Medulla oblongata (tissue), 1 donor: ENCODE measurements around the gene ST6GALNAC6.

Source experiments
- DNase-seq: peaks from one replicate; pipeline ENCODE4 v3.0.0-alpha.2; 2015; ENCODE audit errors: extremely low spot score

Gene ST6GALNAC6, protein sequence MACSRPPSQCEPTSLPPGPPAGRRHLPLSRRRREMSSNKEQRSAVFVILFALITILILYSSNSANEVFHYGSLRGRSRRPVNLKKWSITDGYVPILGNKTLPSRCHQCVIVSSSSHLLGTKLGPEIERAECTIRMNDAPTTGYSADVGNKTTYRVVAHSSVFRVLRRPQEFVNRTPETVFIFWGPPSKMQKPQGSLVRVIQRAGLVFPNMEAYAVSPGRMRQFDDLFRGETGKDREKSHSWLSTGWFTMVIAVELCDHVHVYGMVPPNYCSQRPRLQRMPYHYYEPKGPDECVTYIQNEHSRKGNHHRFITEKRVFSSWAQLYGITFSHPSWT

DNA sequence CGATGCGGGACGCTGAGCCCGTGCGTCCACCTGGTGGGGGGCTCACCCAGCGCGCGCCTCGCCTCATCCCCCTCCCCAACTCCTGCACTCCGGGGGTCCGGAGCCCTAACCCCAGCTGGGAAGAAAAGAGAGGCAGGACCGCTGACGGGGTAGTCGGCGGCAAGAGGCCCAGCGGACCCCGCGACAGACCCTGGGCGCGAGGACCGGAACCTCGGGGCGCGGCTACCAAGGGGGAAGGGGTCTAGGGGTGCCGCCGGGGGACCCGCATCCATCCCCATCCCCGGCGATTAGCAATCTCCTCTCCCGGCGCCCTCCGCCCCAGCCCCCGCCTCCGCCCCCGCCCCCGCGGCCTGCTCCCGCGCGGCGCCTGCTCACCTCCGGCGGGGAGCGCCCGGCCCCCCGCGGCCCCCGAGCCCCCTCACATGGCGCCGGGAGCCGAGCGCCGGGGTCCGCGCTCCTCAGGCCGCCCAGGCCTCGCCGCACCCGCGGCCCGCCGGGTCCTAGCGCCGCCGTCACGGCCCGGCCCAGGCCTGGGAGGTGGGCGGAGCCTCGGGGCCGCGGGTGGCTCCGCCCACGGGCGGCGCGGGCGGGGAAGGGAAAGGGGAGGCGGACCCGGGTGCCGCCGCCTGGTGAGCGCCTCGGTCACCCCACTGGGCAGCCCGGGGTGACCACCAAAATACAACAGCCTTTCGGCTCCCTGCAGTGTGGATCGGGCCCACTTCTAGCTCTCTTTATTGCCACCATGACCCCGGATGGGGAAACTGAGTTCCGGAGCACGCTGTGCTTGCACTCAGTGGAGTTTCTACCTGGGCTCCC lies at the start of gene ST6GALNAC6:
TSS of gene ST6GALNAC6 (minus strand) at position 476 of the 816 bp plus-strand sequence. CDS start 1,622 bp downstream, outside the sequence.
- DNase-seq: peak; percentile 90

- DNase-seq: no peak
Observed at GRCh38 chr9:127947841-127948710, 48.7 kb upstream of the ST6GALNAC6 start.

DNA sequence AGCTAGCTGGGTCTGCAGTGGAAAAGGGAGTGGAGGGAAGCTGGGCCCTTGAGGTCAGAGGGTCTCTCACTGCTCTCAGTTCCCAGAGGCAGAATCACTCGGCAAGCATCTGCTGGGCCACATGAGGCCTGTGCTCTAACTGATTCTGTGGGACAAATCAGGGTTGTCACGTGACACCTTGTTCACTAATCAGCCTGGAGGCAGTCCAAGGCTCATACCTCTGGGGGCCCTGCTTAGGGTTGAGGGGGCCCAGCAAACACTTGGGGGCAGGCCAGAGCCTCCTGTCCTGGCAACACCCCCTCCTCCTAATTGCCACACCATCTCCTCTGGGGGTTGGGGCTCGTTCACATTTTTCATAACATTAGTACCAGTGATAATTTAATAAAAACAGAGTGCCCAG lies 47.3 kb upstream of the ST6GALNAC6 start:
- DNase-seq: no peak

DNA sequence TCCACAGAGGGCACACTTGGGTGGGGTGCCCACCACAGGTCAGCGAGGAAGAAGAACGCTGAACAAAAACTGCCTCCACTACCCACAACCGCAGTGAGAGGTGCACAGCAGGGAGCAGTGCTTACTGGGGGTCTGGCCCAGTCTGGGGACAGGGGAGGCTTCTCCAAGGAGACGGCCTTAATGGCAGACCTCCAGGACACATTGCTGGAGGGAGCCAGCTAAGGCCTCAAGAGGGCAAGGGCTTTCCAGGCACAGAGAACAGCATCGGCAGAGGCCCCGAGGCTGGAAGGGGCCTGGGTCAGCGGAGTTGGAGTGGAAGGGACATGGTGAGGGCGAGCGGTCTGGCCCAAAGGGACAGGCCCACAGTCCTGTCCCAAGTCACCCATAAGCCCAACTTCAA lies 46.5 kb upstream of the ST6GALNAC6 start:
- DNase-seq: no peak

DNA sequence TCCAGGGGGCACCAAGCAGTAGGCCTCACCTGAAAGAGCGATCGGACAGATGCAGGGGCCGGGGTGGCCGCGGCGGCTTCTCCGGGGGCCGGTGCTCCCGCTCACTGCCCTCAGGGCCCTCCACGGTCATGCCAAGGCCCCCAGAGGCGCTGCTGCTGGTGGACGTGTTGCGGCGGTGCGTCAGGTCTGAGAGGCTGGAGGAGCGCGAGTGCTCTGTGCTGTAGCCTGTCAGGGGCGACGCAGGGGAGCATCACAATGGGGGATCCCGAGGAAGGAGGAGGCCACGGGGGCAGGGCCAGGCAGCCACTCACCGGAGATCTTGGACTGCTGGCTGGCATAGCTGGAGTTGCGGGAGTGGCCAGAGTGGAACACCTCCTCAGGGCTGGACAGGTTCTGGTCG lies 45.9 kb upstream of the ST6GALNAC6 start:
- DNase-seq: no peak

DNA sequence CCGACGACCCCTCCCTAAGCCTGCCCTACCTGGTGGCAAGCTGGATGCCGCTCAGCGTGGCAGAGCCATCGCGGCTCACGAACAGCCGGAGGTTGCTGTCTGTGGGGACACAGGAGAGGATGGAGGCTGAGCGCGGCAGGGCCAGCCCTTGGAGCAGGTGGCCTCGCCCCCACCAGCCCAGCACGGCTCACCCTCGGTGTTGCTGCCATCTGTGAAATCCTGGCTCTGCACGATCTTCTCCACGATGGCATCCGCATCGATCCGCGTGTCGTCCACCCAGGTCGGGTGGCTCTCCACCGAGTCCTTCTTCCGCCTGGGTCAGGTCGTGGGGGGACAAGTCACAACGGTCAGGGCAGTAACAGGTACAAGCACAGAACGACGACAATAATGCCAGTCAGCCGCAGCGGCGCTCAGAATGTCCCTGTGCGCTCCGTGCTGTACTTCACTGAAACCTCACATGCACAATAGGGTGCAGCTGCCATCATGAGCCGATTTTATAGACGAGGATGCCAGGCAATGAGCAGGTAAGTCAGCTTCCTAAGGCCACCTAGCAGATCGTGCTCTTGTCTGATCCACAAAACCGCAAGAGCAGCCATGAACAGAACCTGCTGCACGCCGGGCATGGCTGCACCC lies 45.3 kb upstream of the ST6GALNAC6 start:
- DNase-seq: no peak

DNA sequence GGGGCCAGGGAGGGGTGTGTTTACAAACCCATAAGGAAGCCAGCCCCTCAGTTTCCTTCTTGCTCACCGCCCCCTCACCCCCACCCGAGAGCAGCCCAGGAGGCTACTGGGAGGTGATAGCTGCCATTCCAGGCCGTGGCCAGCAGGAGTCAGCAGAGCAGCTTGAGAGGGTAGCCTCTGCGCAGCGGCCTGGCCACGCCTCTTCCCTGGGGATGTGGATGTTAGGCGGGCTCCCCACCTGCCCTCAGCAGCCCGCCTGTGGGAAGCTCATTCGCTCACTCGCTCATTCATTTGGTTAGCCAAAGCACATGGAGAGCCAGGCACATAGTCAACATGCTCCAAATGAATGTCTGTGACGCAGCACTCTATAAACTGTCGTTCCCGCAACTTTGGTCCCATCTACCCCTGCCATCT lies 44.3 kb upstream of the ST6GALNAC6 start:
- peak; percentile 93 for DNase-seq

DNA sequence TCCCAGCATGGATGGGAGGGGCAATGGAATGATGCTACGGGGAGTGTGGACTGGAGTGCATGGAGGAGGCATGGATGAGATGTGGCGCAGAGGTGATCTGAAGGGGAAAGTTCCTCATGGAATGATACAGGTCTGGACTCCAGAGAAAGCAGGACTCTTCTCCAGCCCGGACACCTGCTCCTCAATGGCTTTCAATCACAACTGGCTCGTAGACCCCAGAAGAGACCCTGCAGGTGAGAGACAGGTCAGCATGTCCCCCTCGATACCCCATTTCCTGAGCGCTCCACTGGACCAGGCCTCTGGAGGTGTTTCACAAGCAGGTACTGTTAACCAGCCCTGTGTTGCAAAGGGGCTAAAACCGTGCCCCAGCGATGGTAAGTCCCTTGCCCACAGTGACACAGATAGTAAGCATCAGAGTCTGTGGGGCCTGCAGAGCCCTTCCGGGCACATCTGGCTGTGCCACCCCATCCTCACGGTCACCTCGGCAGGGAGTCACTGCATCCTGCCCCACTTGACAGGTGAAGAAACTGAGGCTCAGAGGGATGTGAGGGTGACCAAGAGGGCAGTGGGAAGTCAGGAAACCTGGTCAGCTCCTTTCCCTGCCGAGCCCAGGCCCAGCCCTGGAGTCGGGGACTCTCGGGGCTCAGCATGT lies 43.7 kb upstream of the ST6GALNAC6 start:
- no peak for DNase-seq

- DNase-seq: no peak
Observed at GRCh38 chr9:127942216-127943010, 43.0 kb upstream of the ST6GALNAC6 start.

GRCh38 chr9:127941961-127942215 lies 42.5 kb upstream of the ST6GALNAC6 start:
- DNase-seq: no peak

- DNase-seq: no peak
Observed at GRCh38 chr9:127941062-127941960, 41.9 kb upstream of the ST6GALNAC6 start.

DNA sequence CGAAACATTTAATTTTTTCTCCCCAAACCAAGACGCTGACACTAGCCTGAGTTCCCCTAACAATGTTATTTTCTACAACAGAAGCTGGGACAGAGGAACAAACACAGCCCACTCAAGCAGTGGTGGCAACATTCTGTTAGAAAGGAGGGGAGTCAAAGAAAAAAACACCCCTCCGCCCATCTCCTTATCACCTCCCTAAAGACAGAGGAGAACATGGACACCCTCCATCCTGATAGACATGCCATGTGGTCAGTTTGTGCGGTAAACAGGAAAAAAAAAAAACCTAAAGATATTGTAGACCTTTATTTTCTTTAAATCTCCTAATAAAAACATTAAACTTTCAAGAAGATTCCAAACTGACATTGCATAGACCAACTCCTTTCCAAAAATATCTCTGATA lies 41.2 kb upstream of the ST6GALNAC6 start:
- DNase-seq: no peak

DNA sequence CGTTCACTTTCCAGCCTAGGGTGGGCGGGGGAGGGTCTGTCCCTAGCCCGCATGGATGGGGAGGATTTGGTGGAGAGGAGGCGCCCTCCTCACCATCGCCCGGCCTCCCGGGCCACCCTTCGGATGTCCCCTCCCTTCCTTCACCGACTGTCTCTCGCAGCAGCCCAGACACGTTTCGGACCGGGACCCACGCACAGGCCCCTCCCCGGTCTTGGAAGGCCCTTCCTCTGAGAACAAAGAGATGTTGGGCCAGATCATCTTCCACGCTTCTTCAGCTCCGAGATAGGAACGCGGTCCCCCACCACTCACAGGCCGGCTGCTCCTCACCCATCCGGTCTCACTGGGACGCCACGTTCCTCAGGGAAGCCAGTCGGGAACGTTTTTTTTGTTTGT lies 38.9 kb upstream of the ST6GALNAC6 start:
- no peak for DNase-seq

DNA sequence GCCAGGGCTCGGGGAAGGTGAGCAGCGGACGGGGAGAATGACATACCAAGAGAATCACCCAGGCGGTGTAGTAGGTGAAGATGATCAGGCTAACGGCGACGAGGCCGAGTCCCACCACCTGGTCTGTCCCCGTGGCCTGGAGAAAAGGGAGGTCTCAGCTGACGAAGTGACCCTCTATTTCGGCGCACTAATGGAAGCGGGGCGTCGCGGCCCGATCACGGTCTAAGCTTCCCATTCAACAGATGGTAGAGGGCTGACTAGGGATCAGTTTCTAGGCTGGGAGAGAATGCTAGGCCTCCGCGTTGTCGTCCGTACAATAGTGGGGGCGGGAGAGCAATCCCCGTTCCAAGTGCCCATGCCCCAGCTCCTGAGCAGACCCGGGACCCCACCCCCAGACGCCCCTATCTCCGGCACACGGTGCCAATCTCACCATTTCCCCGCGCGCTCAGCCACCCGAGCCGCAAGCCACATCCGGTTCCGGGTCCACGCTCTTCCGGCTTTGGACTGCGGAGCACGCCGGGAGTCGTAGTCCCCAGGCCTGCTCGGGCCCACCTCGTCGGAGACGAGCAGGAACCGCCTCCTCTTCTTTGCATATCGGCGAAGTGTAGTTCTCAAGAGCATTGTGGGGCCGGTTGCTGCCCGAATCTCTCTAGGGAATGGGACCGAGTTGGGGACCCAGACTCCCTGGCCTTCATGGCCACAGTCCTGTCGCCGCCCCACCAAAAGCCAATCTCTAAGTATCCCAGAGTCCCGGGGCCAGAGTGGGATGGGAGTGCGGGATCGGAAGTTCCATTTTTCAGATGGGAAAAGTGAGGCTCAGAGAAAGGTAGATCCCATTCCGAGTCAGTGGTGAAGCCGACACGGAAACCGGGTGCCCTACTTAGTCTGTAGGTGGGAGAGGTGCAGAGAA lies 38.2 kb upstream of the ST6GALNAC6 start, which contains the start of gene DPM2:
TSS of gene DPM2 (minus strand) at position 467 of the 910 bp plus-strand sequence. CDS start at position 433, 34 bp downstream.
- peak; percentile 86 for DNase-seq

DNA sequence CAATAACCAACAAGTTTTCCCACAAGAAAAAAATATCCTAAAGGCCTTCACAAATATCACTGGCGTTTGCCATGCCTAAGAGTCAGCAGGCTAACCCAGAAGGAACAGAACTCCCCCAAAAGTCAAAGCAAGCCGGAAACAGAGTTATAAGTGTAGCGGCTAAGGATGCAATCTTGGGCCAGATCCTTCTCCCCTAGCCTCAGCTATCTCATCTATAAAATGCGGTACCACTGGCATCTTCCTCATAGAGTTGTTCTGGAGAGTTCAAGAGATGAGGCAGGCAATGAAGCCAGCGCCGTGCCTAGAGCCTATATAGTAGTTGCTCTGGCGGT lies 37.6 kb upstream of the ST6GALNAC6 start:
- no peak for DNase-seq

DNA sequence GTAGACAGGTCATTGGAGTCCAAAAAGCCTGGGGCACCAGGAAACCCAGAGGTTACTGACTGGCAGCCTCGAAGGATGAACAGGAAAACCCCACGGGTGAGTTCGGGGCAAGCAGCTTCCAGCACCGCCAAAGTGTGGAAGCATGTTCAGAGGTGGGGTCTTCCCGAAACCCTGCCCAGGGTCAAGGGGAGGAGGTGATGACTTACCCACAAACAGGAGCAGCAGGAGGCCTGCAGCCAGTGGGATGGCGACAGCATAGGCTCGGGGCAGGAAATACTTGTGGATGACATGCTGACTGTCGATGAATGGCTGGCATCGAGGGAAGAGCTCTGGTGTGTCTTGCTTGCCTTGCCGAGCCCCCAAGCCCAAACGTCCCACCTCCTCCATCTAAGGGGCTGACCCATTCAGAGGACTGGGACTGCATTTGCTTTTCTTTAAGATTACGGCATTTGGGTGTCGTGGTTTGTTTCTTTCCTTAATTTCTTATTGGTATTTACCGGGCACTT lies 37.0 kb upstream of the ST6GALNAC6 start:
- no peak for DNase-seq

GRCh38 chr9:127935765-127936221 lies 36.4 kb upstream of the ST6GALNAC6 start:
- no peak for DNase-seq

DNA sequence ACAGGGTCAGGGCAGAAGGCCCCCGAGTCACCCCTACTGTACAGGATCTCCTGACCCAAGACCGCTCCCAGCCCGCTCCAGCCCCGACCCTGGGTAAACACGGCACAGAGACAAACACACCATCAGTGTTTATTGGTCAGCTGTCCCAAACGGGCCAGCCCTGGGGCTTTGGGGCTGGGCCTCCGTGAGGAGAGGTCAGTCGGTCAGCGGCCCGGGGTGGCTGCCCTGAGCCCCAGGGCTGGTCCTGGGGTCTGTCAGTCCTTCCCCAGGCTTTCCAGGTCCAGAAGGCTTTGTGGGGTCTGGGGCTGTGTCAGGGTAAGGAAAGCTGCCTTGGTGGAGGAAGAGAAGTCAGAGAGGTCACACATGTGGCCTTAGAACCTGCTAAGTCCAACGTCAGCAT lies 35.6 kb upstream of the ST6GALNAC6 start:
- no peak for DNase-seq
